ENCODE results near the gene CYRIA.

CYRIA gene

GRCh38 chr2:16638946-16639345 is 26.7 kb downstream of the CYRIA start:
- Mint-ChIP-seq H3K4me1 (peaks cover 54 to 87% of the 10 kb centered on the region in 2 donors), H3K27me3 (no peaks in the 10 kb centered on the region), H3K27ac (no peak overlapping the region), H3K36me3 (peaks cover 21 to 34% of the 10 kb centered on the region in 2 donors), H3K4me3 (no peak overlapping the region), H3K9me3 (no peaks in the 10 kb centered on the region)
- DNase-seq = no peak
- ATAC-seq (replicated peaks) = peak in 1 of 2 donors; percentile 32

DNA sequence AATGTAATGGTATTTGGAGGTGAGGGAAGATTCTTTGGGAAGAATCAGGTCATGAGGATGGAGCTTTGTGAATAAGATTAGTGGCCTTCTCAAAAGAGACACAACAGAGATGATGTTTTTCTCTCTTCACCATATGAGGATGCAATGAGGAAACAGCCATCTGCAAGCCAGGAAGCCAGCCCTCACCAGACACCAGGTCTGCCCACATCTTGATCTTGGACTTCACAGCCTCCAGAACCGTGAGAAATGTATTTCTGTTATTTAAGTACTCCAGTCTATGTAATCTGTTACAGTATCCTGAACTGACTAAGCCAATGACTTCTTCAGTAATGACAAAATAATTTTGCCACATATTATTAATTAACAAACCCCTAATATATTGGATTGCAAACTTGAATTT is 28.3 kb downstream of the CYRIA start:
- no peak overlapping the region for H3K27ac Mint-ChIP-seq
- ATAC-seq (replicated peaks) = no peak
- H3K27me3 Mint-ChIP-seq = no peaks in the 10 kb centered on the region
- no peaks in the 10 kb centered on the region for H3K9me3 Mint-ChIP-seq
- DNase-seq = no peak
- peaks cover 54 to 88% of the 10 kb centered on the region in 2 donors for H3K4me1 Mint-ChIP-seq
- no peak overlapping the region for H3K4me3 Mint-ChIP-seq
- peaks cover 21 to 34% of the 10 kb centered on the region in 2 donors for H3K36me3 Mint-ChIP-seq

- H3K36me3 Mint-ChIP-seq = peaks cover 19 to 25% of the 10 kb centered on the region in 2 donors
- ATAC-seq (replicated peaks) (peak; percentile 66 to 71), DNase-seq (no peak)
- peaks cover 55 to 89% of the 10 kb centered on the region in 2 donors for H3K4me1 Mint-ChIP-seq
- peak overlapping the region; percentile 65 for H3K27ac Mint-ChIP-seq
- H3K4me3 Mint-ChIP-seq = peak overlapping the region; percentile 28 to 29
- no peaks in the 10 kb centered on the region for H3K27me3 Mint-ChIP-seq
- H3K9me3 Mint-ChIP-seq = no peaks in the 10 kb centered on the region
These were observed 29.6 kb downstream of the CYRIA start for GRCh38 chr2:16635791-16636699.

DNA sequence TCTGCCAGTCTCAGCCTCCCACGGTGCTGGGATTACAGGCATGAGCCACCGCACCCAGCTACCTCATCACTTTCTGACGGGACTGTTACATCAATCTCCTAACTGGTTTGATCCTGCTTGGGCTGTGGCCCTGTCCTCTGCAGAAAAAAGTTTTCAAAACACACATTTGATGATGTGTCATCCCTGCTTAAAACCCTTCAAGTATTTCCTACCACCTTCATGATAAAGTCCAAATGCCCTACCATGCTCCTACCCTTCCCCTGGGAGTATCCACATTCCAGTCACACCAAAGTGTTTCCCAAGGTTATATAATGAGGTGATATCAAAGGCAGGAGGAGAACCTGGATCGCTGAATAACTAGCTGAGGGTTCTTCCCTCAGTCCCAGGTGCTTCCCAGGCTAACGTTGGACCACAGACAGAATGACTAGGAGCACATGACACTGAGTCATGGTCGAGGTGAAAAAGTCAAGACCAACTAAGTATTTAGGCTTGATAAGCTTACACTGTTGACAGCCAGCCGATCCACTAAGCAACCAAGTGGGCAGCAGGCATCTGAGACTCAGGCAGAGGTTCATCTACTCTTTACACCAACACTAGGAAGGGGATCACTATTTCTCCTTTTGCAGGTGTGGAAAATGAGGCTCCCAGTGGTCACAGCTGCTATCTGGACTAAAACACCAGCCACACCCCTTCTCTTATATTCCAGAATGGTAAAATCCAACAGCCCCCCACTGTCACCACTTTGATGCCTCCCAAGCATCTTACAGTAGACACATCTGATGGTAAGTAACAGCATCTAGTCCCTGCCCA is 31.8 kb downstream of the CYRIA start:
- H3K27ac Mint-ChIP-seq = peak overlapping the region; percentile 81

GRCh38 chr2:16632598-16632997 is 33.0 kb downstream of the CYRIA start:
- ATAC-seq (replicated peaks) = no peak
- no peak for DNase-seq
- no peaks in the 10 kb centered on the region for H3K27me3 Mint-ChIP-seq
- peaks cover 72 to 95% of the 10 kb centered on the region in 2 donors for H3K4me1 Mint-ChIP-seq
- H3K36me3 Mint-ChIP-seq = peaks cover 9 to 17% of the 10 kb centered on the region in 2 donors
- no peaks in the 10 kb centered on the region for H3K9me3 Mint-ChIP-seq
- H3K27ac Mint-ChIP-seq = no peak overlapping the region
- no peak overlapping the region for H3K4me3 Mint-ChIP-seq

More for the DNA sequence above, 31.8 kb downstream of the CYRIA start:
- peaks cover 70 to 95% of the 10 kb centered on the region in 2 donors for H3K4me1 Mint-ChIP-seq
- ATAC-seq (replicated peaks) = peak in 1 of 2 donors; percentile 48
- peak overlapping the region in 1 of 2 donors; percentile 5 for H3K4me3 Mint-ChIP-seq
- peaks cover 16 to 24% of the 10 kb centered on the region in 2 donors for H3K36me3 Mint-ChIP-seq
- no peak for DNase-seq
- H3K27me3 Mint-ChIP-seq = no peaks in the 10 kb centered on the region
- H3K9me3 Mint-ChIP-seq = no peaks in the 10 kb centered on the region

- Mint-ChIP-seq H3K36me3 (peaks cover 4 to 11% of the 10 kb centered on the region in 2 donors), H3K27ac (peak overlapping the region; percentile 63), H3K4me3 (peak overlapping the region in 1 of 2 donors; percentile 22), H3K27me3 (no peaks in the 10 kb centered on the region), H3K9me3 (no peaks in the 10 kb centered on the region), H3K4me1 (peaks cover 83 to 98% of the 10 kb centered on the region in 2 donors)
- DNase-seq (peak; percentile 54), ATAC-seq (replicated peaks) (peak; percentile 79 to 82)
These were observed 35.2 kb downstream of the CYRIA start for GRCh38 chr2:16630463-16630862.

DNA sequence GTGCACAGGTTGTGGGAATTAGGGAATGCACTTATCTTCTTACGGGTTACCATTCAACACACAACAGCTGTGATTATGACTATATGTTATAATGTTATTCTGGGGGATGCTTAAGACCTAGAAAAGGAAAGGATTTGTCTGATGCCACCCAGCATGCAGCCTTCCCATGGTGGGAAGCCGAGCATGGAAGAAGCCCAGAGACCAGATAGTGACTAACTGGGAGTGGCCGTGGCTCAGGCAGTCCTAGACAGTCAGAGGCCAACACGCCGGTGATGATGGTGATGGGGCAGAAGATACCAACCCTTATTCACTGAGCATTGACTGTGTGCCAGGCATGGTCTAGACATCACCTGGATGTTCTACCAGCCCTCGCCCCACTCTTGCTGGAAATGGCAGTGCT is 35.9 kb downstream of the CYRIA start:
- DNase-seq = no peak
- Mint-ChIP-seq H3K9me3 (no peaks in the 10 kb centered on the region), H3K4me1 (peaks cover 83 to 98% of the 10 kb centered on the region in 2 donors), H3K36me3 (peaks cover 4 to 11% of the 10 kb centered on the region in 2 donors), H3K4me3 (no peak overlapping the region), H3K27me3 (no peaks in the 10 kb centered on the region), H3K27ac (no peak overlapping the region)
- no peak for ATAC-seq (replicated peaks)

DNA sequence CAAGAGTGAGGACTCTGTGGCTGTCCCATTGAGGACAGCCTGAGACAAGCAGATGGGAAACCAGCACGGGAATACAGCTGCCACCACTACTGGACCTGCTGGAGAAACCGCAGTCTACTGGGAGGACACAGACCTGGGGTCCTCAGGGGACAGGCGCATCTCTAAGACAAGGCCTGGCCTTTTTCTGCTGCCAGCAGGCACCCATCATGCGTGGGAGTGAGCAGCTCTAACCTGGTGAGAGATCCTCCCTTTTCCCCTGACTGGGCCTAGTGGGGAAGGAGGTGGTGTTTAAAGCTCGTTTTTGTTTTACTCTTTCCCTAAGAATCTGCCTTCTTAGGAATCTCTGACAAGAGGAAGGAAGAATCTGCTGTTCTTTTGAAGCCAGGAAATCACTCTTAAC is 36.6 kb downstream of the CYRIA start:
- H3K4me3 Mint-ChIP-seq = peak overlapping the region in 1 of 2 donors; percentile 14

GRCh38 chr2:16628314-16628713 is 37.3 kb downstream of the CYRIA start:
- DNase-seq (no peak), ATAC-seq (replicated peaks) (peak; percentile 46 to 55)
- H3K4me3 Mint-ChIP-seq = no peak overlapping the region
- H3K27ac Mint-ChIP-seq = peak overlapping the region; percentile 16
- peaks cover 4 to 11% of the 10 kb centered on the region in 2 donors for H3K36me3 Mint-ChIP-seq
- H3K9me3 Mint-ChIP-seq = no peaks in the 10 kb centered on the region
- H3K4me1 Mint-ChIP-seq = peaks cover 81 to 99% of the 10 kb centered on the region in 2 donors
- no peaks in the 10 kb centered on the region for H3K27me3 Mint-ChIP-seq

More for the DNA sequence above, 36.6 kb downstream of the CYRIA start:
- Mint-ChIP-seq H3K9me3 (no peaks in the 10 kb centered on the region), H3K4me1 (peaks cover 80 to 99% of the 10 kb centered on the region in 2 donors), H3K27ac (peak overlapping the region; percentile 85), H3K36me3 (peaks cover 4 to 11% of the 10 kb centered on the region in 2 donors), H3K27me3 (no peaks in the 10 kb centered on the region)
- ATAC-seq (replicated peaks) (no peak), DNase-seq (no peak)

DNA sequence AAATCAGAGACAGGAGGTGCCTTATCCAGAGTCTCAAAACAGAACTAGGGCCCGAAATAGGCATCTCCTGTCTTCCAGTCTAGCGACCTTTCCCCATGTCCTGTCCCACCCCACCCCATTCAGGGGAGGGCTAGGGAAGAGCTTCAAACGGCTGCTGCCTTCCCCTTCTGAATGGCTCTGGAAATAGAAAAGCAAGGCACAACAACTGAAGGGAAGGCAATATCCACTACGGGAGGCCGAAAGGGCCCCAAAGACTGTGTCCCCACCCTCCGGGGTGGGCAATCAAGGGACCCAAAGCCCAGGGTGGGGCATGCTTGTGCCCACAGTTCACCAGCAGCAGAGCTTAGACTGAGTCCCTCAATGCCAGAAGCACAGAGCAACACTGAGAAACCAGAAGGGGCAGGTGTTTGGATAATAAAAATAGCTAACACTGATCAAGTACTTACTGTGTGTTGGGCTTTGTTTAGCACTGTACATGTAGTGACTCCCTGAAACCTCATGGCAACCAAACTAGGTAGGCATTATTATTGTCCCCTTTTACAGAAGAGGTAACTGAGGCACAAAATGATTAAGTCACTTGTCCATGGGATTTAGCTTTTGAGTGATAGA is 38.5 kb downstream of the CYRIA start:
- DNase-seq (no peak), ATAC-seq (replicated peaks) (no peak)
- H3K27ac Mint-ChIP-seq = peak overlapping the region; percentile 93
- H3K36me3 Mint-ChIP-seq = peaks cover 10 to 23% of the 10 kb centered on the region in 2 donors
- H3K4me3 Mint-ChIP-seq = peak overlapping the region in 1 of 2 donors; percentile 62
- H3K27me3 Mint-ChIP-seq = no peaks in the 10 kb centered on the region
- H3K4me1 Mint-ChIP-seq = peaks cover 87 to 99% of the 10 kb centered on the region in 2 donors
- no peaks in the 10 kb centered on the region for H3K9me3 Mint-ChIP-seq

DNA sequence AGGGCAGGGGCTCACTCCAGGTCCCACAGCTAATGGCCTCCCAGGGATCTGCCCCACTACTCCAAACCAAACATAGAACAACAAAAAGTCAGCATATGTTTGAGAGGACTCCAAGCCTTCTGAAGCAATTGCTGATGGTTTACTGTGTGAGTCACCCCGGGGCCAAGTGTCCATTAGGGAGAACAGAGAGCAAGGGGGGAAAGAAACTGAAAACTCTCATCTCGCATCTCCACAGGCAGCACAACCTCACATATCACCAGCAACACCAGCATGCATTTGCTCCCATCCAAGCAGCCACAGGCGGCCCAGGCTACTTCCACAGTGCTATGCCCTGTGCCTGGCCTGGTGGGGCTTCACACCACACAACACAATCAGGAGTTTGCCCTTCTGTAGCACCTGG is 39.1 kb downstream of the CYRIA start:
- H3K36me3 Mint-ChIP-seq = peaks cover 16 to 29% of the 10 kb centered on the region in 2 donors
- ATAC-seq (replicated peaks) (no peak), DNase-seq (no peak)
- peak overlapping the region; percentile 36 to 62 for H3K4me3 Mint-ChIP-seq
- H3K9me3 Mint-ChIP-seq = no peaks in the 10 kb centered on the region
- H3K4me1 Mint-ChIP-seq = peaks cover 88 to 100% of the 10 kb centered on the region in 2 donors
- no peaks in the 10 kb centered on the region for H3K27me3 Mint-ChIP-seq
- peak overlapping the region; percentile 93 for H3K27ac Mint-ChIP-seq

DNA sequence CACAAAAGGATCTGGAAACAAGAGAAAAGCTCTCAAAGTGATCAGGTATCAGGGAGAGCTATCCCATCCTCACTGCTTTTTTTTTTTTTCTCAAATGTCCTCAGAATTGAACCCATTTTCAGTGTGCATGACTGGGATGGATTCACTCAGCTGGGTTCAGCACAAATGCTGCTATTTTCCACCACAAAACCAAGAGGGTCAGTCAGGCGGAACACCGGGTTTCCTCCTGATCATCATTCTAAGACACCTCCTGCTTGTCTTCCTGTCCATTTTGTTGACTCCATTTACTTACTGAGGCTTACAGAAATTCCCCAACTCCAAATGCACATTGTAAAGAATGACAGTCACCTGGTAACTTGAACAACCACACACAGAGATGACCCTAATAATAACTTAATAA is 39.9 kb downstream of the CYRIA start:
- Mint-ChIP-seq H3K27ac (peak overlapping the region; percentile 93), H3K4me1 (peaks cover 90 to 100% of the 10 kb centered on the region in 2 donors), H3K4me3 (peak overlapping the region; percentile 54 to 66), H3K36me3 (peaks cover 22 to 36% of the 10 kb centered on the region in 2 donors), H3K27me3 (no peaks in the 10 kb centered on the region), H3K9me3 (no peaks in the 10 kb centered on the region)
- ATAC-seq (replicated peaks) = peak; percentile 47 to 56
- DNase-seq = peak; percentile 58

DNA sequence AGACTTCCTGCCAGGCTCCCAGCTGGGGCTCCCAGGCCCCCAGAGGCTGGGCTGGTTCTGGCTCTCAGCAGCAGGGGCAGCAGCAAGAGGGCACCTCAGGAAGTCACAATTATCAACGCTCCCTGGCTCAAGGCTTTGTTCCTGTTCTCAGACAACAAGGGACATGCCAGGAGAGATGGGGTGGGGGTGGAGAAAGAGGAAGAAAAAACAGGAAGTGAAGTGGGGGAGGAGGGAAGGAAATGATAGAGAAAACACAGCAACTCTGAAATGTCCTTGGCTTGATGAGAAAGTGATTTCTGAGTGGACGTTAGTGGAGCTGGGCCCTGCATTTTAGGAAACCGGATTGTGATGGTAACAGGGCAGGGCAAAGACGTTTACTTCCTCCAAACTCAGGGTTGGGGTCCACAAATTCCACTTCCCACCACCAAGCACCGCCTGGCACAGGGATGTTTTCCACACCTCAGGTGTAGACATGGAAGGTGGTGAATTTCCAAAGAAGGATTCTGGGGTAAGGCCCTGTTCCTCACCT is 40.4 kb downstream of the CYRIA start:
- peak overlapping the region; percentile 54 to 66 for H3K4me3 Mint-ChIP-seq
- peaks cover 25 to 40% of the 10 kb centered on the region in 2 donors for H3K36me3 Mint-ChIP-seq
- peak; percentile 68 to 74 for ATAC-seq (replicated peaks)
- peaks cover 88 to 99% of the 10 kb centered on the region in 2 donors for H3K4me1 Mint-ChIP-seq
- peak overlapping the region; percentile 93 for H3K27ac Mint-ChIP-seq
- no peaks in the 10 kb centered on the region for H3K27me3 Mint-ChIP-seq
- no peaks in the 10 kb centered on the region for H3K9me3 Mint-ChIP-seq
- peak; percentile 40 for DNase-seq

DNA sequence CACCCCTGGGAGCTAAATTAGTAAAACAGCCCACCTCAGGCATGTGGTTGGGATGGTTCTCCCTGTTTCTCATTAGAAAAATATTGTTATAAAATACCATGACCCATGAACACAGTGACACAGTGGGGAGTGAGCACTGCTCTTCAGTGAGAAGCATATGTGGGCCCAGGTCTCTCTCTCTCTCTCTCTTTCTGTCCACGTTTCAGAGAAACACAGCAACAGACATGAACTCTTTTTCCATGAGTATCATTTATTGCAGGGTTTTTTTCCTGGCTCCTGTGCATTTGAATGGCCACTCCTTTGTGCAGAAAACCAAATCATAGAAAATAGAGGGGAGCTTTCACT is 41.2 kb downstream of the CYRIA start:
- Mint-ChIP-seq H3K27me3 (no peaks in the 10 kb centered on the region), H3K36me3 (peaks cover 30 to 43% of the 10 kb centered on the region in 2 donors), H3K4me3 (no peak overlapping the region), H3K4me1 (peaks cover 79 to 90% of the 10 kb centered on the region in 2 donors), H3K27ac (no peak overlapping the region), H3K9me3 (no peaks in the 10 kb centered on the region)
- ATAC-seq (replicated peaks) = no peak
- DNase-seq = no peak

Data from stimulated activated naive B cell treated with anti-CD40 and anti-IgM and Interleukin-4, amounts not matched to agents 10 μg/mL and 1 μg/mL and 100 μg/mL, for 72 hours (primary cell).